GM20431 (cell line): ENCODE results near the gene IFI44L.

Experiments used
- in situ Hi-C: fragments of 300-500 bp; cut with MseI, MboI; formaldehyde crosslinking; loops from one replicate; pipeline ENCODE4 v1.15.0; 2020; ENCODE audit warnings: low sequenced_read_pairs; ENCODE audit not compliant: unreplicated experiment

IFI44L gene

DNA sequence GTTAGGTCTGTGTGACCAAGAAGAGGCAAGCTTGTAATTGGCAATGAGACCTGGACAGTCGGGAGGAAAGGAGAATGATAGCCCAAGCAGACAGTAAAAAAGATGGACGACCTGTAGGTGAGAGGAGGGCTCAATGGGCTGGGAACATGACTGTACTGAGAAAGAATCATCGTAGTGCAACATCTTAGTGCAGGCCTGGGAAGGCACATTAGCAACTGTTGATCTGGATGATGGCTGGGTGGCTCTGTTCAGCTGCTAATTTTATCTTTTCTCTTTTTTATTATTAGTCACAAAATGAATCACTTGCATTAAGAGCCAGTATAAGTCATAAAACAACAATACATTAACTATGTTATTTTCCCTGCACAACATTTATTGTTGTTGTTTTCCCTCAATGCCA, 62.2 kb downstream of the IFI44L start:
- in situ Hi-C loops = no loop called here

DNA sequence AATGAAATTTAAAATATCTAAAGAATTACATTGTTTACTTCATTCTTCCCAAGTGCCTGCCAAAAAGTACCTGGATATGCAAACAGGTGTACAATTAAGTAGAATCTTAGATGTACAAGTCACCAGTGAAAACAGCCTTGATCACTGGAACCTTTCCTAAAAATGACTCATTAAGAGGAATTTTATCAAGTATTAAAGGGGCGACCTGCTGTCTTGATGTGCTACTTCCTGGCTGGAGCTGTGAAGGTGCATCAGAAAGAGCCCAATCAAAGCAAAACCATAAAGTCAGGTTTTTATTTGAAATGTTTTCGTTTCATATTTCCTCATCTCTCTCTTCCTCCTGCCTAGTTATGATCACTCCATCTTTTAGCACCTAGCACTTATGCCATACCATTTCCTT, 62.8 kb downstream of the IFI44L start:
- in situ Hi-C loops = no loop called here

DNA sequence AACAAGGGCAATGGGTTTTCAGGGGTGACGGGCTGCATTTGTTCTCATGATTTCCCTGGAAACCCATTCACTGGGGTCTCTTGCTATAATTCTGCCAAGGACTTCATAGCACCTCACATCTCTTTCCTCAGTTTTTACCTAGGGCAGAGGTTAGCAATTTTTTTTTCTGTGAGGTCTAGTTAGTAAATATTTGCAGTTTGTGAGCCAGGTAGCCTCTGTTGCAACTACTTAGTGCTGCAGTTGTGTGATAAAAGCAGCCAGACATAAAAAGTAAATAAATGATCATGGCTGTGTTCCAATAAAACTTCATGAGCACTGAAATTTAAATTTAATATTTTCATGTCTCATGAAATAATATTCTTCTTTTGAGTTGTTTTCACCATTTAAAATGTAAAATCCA, 67.1 kb downstream of the IFI44L start:
- in situ Hi-C loops = no loop called here

DNA sequence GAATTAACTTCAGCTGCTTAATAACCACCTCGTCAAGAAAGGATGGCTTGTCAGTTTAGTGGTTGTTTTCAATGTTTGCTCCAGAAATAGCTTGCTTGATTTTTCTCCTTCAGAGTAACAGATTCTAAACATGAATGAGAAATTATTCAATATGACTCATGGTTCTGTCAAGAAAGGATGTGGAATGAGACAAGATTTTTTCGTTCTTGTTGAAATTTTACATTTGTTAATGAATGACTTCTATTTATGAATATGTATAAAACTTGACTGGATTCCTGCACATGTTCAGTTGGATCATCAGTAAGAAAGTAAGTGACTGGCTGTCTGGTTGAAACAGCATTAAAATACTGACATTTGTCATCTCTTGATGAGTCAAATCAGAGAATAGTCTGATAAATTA, 67.7 kb downstream of the IFI44L start:
- in situ Hi-C loops = no loop called here

DNA sequence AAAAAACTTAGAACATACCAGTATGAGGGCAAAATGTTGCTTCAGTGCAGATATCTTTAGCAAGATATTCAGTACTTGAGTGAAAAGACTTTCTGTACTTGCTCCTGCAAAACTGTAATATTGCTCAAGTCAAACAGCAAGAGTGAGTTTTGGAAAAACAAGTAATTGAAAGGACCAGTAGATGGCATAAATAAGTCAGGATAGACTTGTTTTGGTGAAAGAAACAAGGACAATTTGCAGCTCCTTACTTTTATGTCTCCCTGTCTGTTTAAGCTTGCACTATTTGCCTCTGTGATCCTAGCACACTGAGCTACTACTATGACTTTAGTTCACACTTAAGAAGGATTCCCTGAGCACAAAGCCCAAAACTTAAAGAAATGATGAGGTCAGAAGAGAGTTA, 68.4 kb downstream of the IFI44L start:
- in situ Hi-C loops = no loop called here

DNA sequence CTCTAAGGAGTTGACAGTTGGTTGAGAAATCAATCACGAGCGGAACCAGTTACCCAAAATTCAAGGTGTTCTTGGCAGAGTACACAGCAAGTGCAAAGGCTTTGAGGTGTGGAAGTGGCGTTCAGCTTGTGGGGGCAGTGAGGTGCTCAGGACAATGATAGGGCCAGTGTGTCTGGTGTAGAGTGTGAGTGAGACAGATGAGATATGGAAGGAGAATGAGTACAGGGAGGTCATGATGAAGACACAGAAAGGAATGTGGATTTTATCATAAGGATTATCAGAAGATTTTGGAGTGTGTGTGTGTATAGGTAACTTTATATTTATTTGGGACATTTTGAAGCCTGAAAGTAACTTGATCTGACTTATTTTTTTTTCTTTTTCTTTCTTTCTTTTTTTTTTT, 70.3 kb downstream of the IFI44L start:
- in situ Hi-C loops = no loop called here

DNA sequence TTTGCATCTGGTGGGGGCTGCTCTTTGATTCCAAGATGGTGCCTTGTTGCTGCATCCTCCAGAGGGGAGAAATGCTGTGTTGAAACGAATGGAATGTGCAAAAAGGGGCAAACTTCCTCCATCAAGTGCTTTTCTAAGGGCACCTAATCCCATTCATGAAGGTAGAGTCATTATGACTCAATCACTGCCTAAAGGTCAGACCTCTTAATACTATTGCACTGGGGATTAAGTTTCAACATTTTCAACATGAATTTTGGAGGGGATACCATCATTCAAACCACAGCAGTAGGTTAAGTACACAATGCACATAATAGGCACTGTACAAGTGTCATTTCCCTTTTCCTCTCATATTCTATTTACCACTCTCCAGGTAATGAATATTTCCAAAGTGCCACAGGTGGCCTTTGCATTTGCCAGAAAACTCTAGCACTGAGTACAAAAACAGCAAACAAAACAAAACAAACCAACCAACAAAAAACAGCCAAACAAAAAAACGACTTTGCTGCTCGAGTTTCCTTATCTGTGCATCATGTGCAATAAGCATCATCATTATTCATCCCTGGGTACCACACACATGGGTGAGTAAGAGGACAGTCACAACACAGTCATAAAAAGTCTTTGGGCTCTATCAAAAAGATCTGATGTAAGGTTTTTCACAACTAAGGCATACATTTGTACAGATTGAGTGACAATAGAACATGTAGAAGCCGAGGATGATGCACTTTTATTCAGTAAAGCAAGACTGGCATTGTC, 71.9 kb downstream of the IFI44L start:
- in situ Hi-C loops = no loop called here
